IMR-90 (cell line): ENCODE measurements around the gene MAPK9. TPM values are rescaled to one million over a fixed set of nuclear protein-coding genes. Genes with fewer than 3 reads are reported as not detected.

ENCODE experiments used
- ATAC-seq: fragments of 200-7000 bp; cut with Tn5 transposase; 2 replicates; pipeline ENCODE4 v1.9.1; 2020; ENCODE audit warnings: low read depth, mild to moderate bottlenecking, moderate library complexity
- BruUV-seq: library from RNA; stranded (reverse); fragments of 400-500 nt; replicated peaks from 2 replicates; lab custom pipeline; 2021; lab: Mats Ljungman, UMichigan
- CTCF ChIA-PET: fragments of 300-600 bp; formaldehyde crosslinking; extraction: SDS; loops from one replicate; lab custom pipeline; 2021; ENCODE audit warnings: antibody characterized with exemption; lab: Yijun Ruan, JAX
- POLR2A ChIA-PET: fragments of 300-600 bp; sonication (Branson Sonifier 250); formaldehyde crosslinking; loops from one replicate; lab custom pipeline; 2022; ENCODE audit warnings: antibody characterized with exemption; ENCODE audit not compliant: unreplicated experiment; lab: Charles Lee
- DNase-seq: peaks from one replicate; pipeline ENCODE4 v3.0.0; 2013
- H2AFZ ChIP-seq: replicated peaks from 2 replicates; pipeline ENCODE3; 2013; ENCODE audit warnings: low read length, mild to moderate bottlenecking; ENCODE audit not compliant: poor library complexity
- H2AK5ac ChIP-seq: 2 replicates; pipeline ENCODE4 v1.6.1; 2013; ENCODE audit warnings: low read depth, low read length, inconsistent platforms
- H2AK9ac ChIP-seq: replicated peaks from 2 replicates; pipeline ENCODE3; 2013; ENCODE audit warnings: mild to moderate bottlenecking, low read depth, low read length, moderate library complexity; ENCODE audit not compliant: poor library complexity
- H2BK120ac ChIP-seq: 2 replicates; pipeline ENCODE4 v1.6.1; 2013; ENCODE audit warnings: low read depth, low read length, inconsistent platforms
- H2BK15ac ChIP-seq: 3 replicates; pipeline ENCODE4 v1.6.1; 2013; ENCODE audit warnings: low read depth, low read length, inconsistent platforms
- H2BK20ac ChIP-seq: 2 replicates; pipeline ENCODE4 v1.6.1; 2013; ENCODE audit warnings: low read depth, mild to moderate bottlenecking, inconsistent platforms, low read length, moderate library complexity
- H2BK5ac ChIP-seq: 2 replicates; pipeline ENCODE4 v1.6.1; 2013; ENCODE audit warnings: mild to moderate bottlenecking, low read depth, low read length, inconsistent platforms; ENCODE audit not compliant: poor library complexity, severe bottlenecking
- H3K14ac ChIP-seq: replicated peaks from 2 replicates; pipeline ENCODE4 v1.6.1; 2013; ENCODE audit warnings: low read depth, low read length, inconsistent platforms
- H3K18ac ChIP-seq: 2 replicates; pipeline ENCODE4 v1.6.1; 2013; ENCODE audit warnings: low read depth, low read length, control low read depth
- H3K23ac ChIP-seq: 2 replicates; pipeline ENCODE4 v1.6.1; 2013; ENCODE audit warnings: low read depth, low read length, inconsistent platforms
- H3K27ac ChIP-seq: 2 replicates; pipeline ENCODE4 v1.5.1; 2013; ENCODE audit warnings: mild to moderate bottlenecking, control low read depth, low read length; ENCODE audit not compliant: insufficient read depth
- H3K27me3 ChIP-seq: 2 replicates; pipeline ENCODE4 v1.6.1; 2013; ENCODE audit warnings: low read length; ENCODE audit not compliant: control insufficient read depth, insufficient read depth
- H3K36me3 ChIP-seq: 2 replicates; pipeline ENCODE4 v1.6.1; 2013; ENCODE audit warnings: low read length, mixed read lengths; ENCODE audit not compliant: control insufficient read depth, insufficient read depth
- H3K4ac ChIP-seq: 2 replicates; pipeline ENCODE4 v1.6.1; 2013; ENCODE audit warnings: low read depth, low read length, inconsistent platforms
- H3K4me1 ChIP-seq: 2 replicates; pipeline ENCODE4 v1.6.1; 2013; ENCODE audit warnings: low read length, mixed read lengths; ENCODE audit not compliant: control insufficient read depth, insufficient read depth
- H3K4me2 ChIP-seq: 2 replicates; pipeline ENCODE4 v1.6.1; 2013; ENCODE audit warnings: low read depth, mild to moderate bottlenecking, control low read depth, low read length, moderate library complexity
- H3K4me3 ChIP-seq: 2 replicates; pipeline ENCODE4 v1.5.1; 2013; ENCODE audit warnings: low read depth, mild to moderate bottlenecking, control low read depth, low read length, moderate library complexity; ENCODE audit not compliant: insufficient read depth
- H3K56ac ChIP-seq: 2 replicates; pipeline ENCODE4 v1.6.1; 2013; ENCODE audit warnings: low read length, inconsistent platforms; ENCODE audit not compliant: insufficient read depth; ENCODE audit errors: extremely low read depth
- H3K79me1 ChIP-seq, 2 experiments: 2 replicates each; pipeline ENCODE4 v1.6.1; 2013; ENCODE audit warnings: low read length in 2 of 2, inconsistent platforms in 1 of 2, low read depth in 1 of 2
- H3K9ac ChIP-seq: 2 replicates; pipeline ENCODE4 v1.6.1; 2013; ENCODE audit warnings: low read depth, low read length, control low read depth
- H3K9me1 ChIP-seq: 2 replicates; pipeline ENCODE4 v1.6.1; 2013; ENCODE audit warnings: low read length, inconsistent platforms; ENCODE audit not compliant: insufficient read depth
- H3K9me3 ChIP-seq: 2 replicates; pipeline ENCODE4 v1.6.1; 2013; ENCODE audit warnings: low read length; ENCODE audit not compliant: control insufficient read depth, insufficient read depth
- H4K20me1 ChIP-seq: 2 replicates; pipeline ENCODE4 v1.6.1; 2013; ENCODE audit warnings: low read length, inconsistent platforms; ENCODE audit not compliant: insufficient read depth
- H4K5ac ChIP-seq: 2 replicates; pipeline ENCODE4 v1.6.1; 2013; ENCODE audit warnings: mild to moderate bottlenecking, low read depth, low read length, control low read depth
- H4K8ac ChIP-seq, 2 experiments: 2 replicates each; pipeline ENCODE4 v1.6.1; 2013; ENCODE audit warnings: low read depth in 2 of 2, low read length in 2 of 2, control low read depth in 1 of 2, inconsistent platforms in 1 of 2
- H4K91ac ChIP-seq: 2 replicates; pipeline ENCODE4 v1.6.1; 2013; ENCODE audit warnings: low read depth, low read length, inconsistent platforms; ENCODE audit not compliant: insufficient read depth
- CEBPB ChIP-seq: IDR thresholded peaks from 2 replicates; pipeline ENCODE4 v1.6.1; 2012; ENCODE audit warnings: low read depth, low read length, improper control_type of control experiment
- RAD21 ChIP-seq: IDR thresholded peaks from 2 replicates; pipeline ENCODE4 v1.6.1; 2012; ENCODE audit warnings: low read length, improper control_type of control experiment
- WGBS, 2 experiments: methylation state at CpG; one replicate each; pipeline versions ENCODE4 v1.1.5 to v1.1.7; 2013; ENCODE audit warnings: missing lambda C conversion rate in 2 of 2; ENCODE audit not compliant: insufficient read length in 1 of 2; ENCODE audit errors: extremely low coverage in 2 of 2; 5-methylcytosine and 5-hydroxymethylcytosine counted together
- dilution Hi-C: fragments of 300-500 bp; cut with HindIII; formaldehyde crosslinking; loops from one replicate; pipeline ENCODE4 v1.14.3; 2018; ENCODE audit warnings: low sequenced_read_pairs; ENCODE audit not compliant: unreplicated experiment
- in situ Hi-C: fragments of 300-500 bp; cut with MboI; formaldehyde crosslinking; loops from 3 replicates; pipeline ENCODE4 v1.14.3; 2019; ENCODE audit warnings: low sequenced_read_pairs, inconsistent platforms, mixed read lengths
- intact Hi-C: fragments of 100-400 bp; cut with micrococcal nuclease; formaldehyde crosslinking; loops from 2 replicates; pipeline ENCODE4 v1.10.0; 2022
- polyA plus RNA-seq, 3 experiments: library from polyadenylated mRNA; depleted of rRNA; stranded (reverse); fragments of >200 nt; gene quantifications; 2 replicates each; pipeline ENCODE4 v1.2.3, GENCODE V29; 2012; ENCODE audit warnings: low replicate concordance in 1 of 3
- total RNA-seq: library from RNA; depleted of rRNA; stranded (reverse); fragments of >200 nt; gene quantifications from 2 replicates; pipeline ENCODE4 v1.2.3, GENCODE V29; 2012
- TF ChIP-seq, protein P1 (sequence below): fragments of 150-350 bp; IDR thresholded peaks from 2 replicates; pipeline ENCODE4 v1.6.1; 2016; ENCODE audit warnings: low read depth, mild to moderate bottlenecking, low read length, moderate library complexity, borderline replicate concordance

MAPK9 gene
- total and polyA plus RNA-seq, 2 of the 4 experiments (the other 2 are of a cell fraction), result 22.9 to 23.3 TPM

DNA sequence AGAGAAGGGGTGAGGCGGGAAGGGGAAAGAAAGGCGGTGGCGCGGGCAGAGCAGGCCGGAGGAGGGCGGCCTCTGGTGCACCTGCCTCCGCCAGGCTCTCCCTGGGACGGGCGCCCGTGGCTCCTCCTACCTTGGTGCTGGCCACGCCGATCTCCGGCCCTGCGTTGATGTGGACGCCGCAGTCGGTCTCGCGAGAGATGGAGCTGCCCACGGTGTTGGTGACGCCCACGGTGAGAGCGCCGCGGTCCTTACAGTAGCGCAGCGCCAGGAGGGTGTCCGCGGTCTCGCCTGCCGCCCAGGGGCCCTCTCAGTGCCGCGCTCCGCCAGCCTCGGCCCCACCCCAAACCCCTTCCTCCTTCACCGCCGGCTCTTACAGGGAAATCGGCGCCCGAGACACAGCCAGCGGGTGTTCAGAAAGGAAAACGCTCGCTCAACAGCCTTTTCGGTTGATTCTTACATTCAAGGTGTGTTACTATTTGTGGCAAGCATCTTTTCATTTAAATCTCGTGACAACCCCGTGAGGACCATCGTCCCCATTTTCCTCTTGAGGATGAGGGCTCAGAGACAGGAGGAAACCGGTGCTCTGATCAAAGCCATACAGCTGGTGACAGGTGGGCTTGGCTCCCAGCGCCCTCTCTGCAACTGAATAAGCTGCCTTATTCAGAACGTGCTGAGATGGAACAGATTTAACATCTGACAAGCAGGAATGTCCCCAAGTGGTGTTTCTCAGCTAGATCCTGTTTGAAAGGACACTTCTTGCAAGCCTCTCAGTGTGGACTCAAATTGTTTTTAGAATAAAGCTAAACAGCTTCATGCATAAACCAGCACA is 22.0 kb upstream of the MAPK9 start:
- H4K5ac ChIP-seq, result no peak overlapping the region
- BruUV-seq, result no TSS peak
- H3K4ac ChIP-seq, result no peak overlapping the region
- H3K14ac ChIP-seq, result no peak overlapping the region
- intact Hi-C loops, result no loop called here
- H2BK20ac ChIP-seq, result no peak overlapping the region
- H4K8ac ChIP-seq, result no peak overlapping the region
- ATAC-seq (no peak), DNase-seq (no peak)
- H3K4me2 ChIP-seq, result no peak overlapping the region
- ChIA-PET POLR2A (no interaction called here), CTCF (interaction anchor here (1.2 to 2.9 kb wide), 2 partner anchors 15 to 20 kb away, joined by 3 to 12 read pairs; no protein-coding TSS in a partner anchor)
- no peak overlapping the region for H4K91ac ChIP-seq
- 95 to 100% methylated on average over 1 to 32 of the region's 50 CpGs for WGBS, 2 experiments
- H3K4me1 ChIP-seq, result no peaks in the 10 kb centered on the region
- no peak overlapping the region for H2BK120ac ChIP-seq
- H2AK5ac ChIP-seq, result no peak overlapping the region
- no peak overlapping the region for H3K4me3 ChIP-seq
- dilution Hi-C loops, result no loop called here
- peaks cover 4% of the 10 kb centered on the region; the same call in 1 of the 2 replicates for H3K9me1 ChIP-seq
- H3K27me3 ChIP-seq, result no peaks in the 10 kb centered on the region
- no peak overlapping the region for H3K23ac ChIP-seq
- in situ Hi-C loops, result no loop called here
- no peaks in the 10 kb centered on the region for H3K79me1 ChIP-seq
- H3K9me3 ChIP-seq, result no peaks in the 10 kb centered on the region
- H3K9ac ChIP-seq, result no peak overlapping the region
- no peak overlapping the region for H3K27ac ChIP-seq
- no peak overlapping the region for H3K56ac ChIP-seq
- H3K18ac ChIP-seq, result no peak overlapping the region
- no peak overlapping the region for H2AK9ac ChIP-seq
- no peak for TF ChIP-seq RAD21
- TF ChIP-seq CEBPB, result no peak
- TF ChIP-seq, protein P1, sequence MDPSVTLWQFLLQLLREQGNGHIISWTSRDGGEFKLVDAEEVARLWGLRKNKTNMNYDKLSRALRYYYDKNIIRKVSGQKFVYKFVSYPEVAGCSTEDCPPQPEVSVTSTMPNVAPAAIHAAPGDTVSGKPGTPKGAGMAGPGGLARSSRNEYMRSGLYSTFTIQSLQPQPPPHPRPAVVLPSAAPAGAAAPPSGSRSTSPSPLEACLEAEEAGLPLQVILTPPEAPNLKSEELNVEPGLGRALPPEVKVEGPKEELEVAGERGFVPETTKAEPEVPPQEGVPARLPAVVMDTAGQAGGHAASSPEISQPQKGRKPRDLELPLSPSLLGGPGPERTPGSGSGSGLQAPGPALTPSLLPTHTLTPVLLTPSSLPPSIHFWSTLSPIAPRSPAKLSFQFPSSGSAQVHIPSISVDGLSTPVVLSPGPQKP, result no peak
- H2BK5ac ChIP-seq, result no peak overlapping the region
- no peaks in the 10 kb centered on the region for H4K20me1 ChIP-seq
- peaks cover 15% of the 10 kb centered on the region for H3K36me3 ChIP-seq
- no peak overlapping the region for H2BK15ac ChIP-seq
- no peak overlapping the region for H2AFZ ChIP-seq
